Kidney epithelial cell (primary cell): ENCODE data around the gene GALNS. TPM values are rescaled to one million over a fixed set of nuclear protein-coding genes. Genes with fewer than 3 reads are reported as not detected.
"Not testable (repeated sequence)": the region's sequence is repeated elsewhere in the genome, so short reads cannot be mapped to it uniquely, and the experiment has no call there.

ENCODE experiments used
- DNase-seq: peaks from one replicate; pipeline ENCODE4 v3.0.0-alpha.2; 2010; ENCODE audit warnings: low read depth
- H3K27me3 ChIP-seq: 2 replicates; pipeline ENCODE4 v1.6.0; 2011; ENCODE audit warnings: low read length; ENCODE audit not compliant: control insufficient read depth, insufficient read depth
- H3K36me3 ChIP-seq: 2 replicates; pipeline ENCODE4 v1.5.1; 2011; ENCODE audit warnings: low read length; ENCODE audit not compliant: control insufficient read depth, insufficient read depth
- H3K4me3 ChIP-seq: 2 replicates; pipeline ENCODE4 v1.5.1; 2011; ENCODE audit warnings: low read depth, mild to moderate bottlenecking, control low read depth, low read length
- CTCF ChIP-seq: IDR thresholded peaks from 2 replicates; pipeline ENCODE4 v1.5.1; 2011; ENCODE audit warnings: mild to moderate bottlenecking, moderate library complexity, low read length, control low read depth, inconsistent platforms; ENCODE audit not compliant: insufficient read depth, poor library complexity, severe bottlenecking
- total RNA-seq: library from RNA; depleted of rRNA; stranded (reverse); fragments of >200 nt; gene quantifications from 2 replicates; pipeline ENCODE4 v1.2.3, GENCODE V29; 2015

The GALNS gene
- total RNA-seq, 1 donor from 2014 or later = 23.6 TPM

- TF ChIP-seq CTCF = no peak
- Histone ChIP-seq H3K36me3 (no peaks in the 10 kb centered on the region), H3K27me3 (no peaks in the 10 kb centered on the region), H3K4me3 (no peak overlapping the region)
- no peak for DNase-seq
These were observed 32.3 kb downstream of the GALNS start for GRCh38 chr16:88824256-88825077.

GRCh38 chr16:88823646-88824045 is 33.1 kb downstream of the GALNS start:
- H3K4me3 ChIP-seq, H3K36me3 ChIP-seq, DNase-seq, H3K27me3 ChIP-seq: not testable (repeated sequence)

- Histone ChIP-seq H3K36me3 (no peaks in the 10 kb centered on the region), H3K27me3 (peaks cover 3% of the 10 kb centered on the region), H3K4me3 (no peak overlapping the region)
- no peak for DNase-seq
- TF ChIP-seq CTCF = no peak
These were observed 34.3 kb downstream of the GALNS start for GRCh38 chr16:88822281-88823040.

- no peak overlapping the region for H3K4me3 ChIP-seq
- no peak for TF ChIP-seq CTCF
- no peak for DNase-seq
- H3K27me3 ChIP-seq = peaks cover 10% of the 10 kb centered on the region
- H3K36me3 ChIP-seq = no peaks in the 10 kb centered on the region
These were observed 35.4 kb downstream of the GALNS start for GRCh38 chr16:88821168-88821850.

GRCh38 chr16:88820385-88821025 is 36.2 kb downstream of the GALNS start:
- DNase-seq = no peak
- peaks cover 14% of the 10 kb centered on the region for H3K27me3 ChIP-seq
- TF ChIP-seq CTCF = no peak
- no peak overlapping the region for H3K4me3 ChIP-seq
- H3K36me3 ChIP-seq = no peaks in the 10 kb centered on the region

- H3K27me3 ChIP-seq = peaks cover 16% of the 10 kb centered on the region
- H3K4me3 ChIP-seq = no peak overlapping the region
- no peak for DNase-seq
- no peaks in the 10 kb centered on the region for H3K36me3 ChIP-seq
- TF ChIP-seq CTCF = no peak
These were observed 37.6 kb downstream of the GALNS start for GRCh38 chr16:88819126-88819525.
